H1 (cell line): ENCODE data around the gene ARHGAP15. TPM values are rescaled to one million over a fixed set of nuclear protein-coding genes. Genes with fewer than 3 reads are reported as not detected.

Experiments
- CTCF ChIA-PET: fragments of 300-600 bp; sonication (Branson Sonifier 250); formaldehyde crosslinking; loops from one replicate; lab custom pipeline; 2021; ENCODE audit not compliant: partially characterized antibody; lab: Charles Lee
- POLR2A ChIA-PET: fragments of 300-600 bp; sonication (Branson Sonifier 250); formaldehyde crosslinking; loops from one replicate; lab custom pipeline; 2021; ENCODE audit warnings: inconsistent platforms; ENCODE audit not compliant: partially characterized antibody; lab: Charles Lee
- DNase-seq, 2 experiments: peaks; one replicate each; pipeline versions ENCODE4 v3.0.0 to v3.0.0-alpha.2; 2010 to 2022; ENCODE audit warnings: low spot score in 2 of 2, low read depth in 1 of 2, mixed read lengths in 1 of 2
- FAIRE-seq: peaks from 2 replicates; lab custom pipeline; 2011; peaks lifted over from hg19 to GRCh38; lab: Jason Lieb, UNC
- H2AFZ ChIP-seq: 2 replicates; pipeline ENCODE4 v1.8.1; 2012; ENCODE audit warnings: low read length, inconsistent platforms
- H2AK5ac ChIP-seq: 2 replicates; pipeline ENCODE4 v1.6.1; 2013; ENCODE audit warnings: low read depth, low read length
- H2BK120ac ChIP-seq: replicated peaks from 2 replicates; pipeline ENCODE3; 2013; ENCODE audit warnings: low read depth, low read length, inconsistent platforms
- H2BK12ac ChIP-seq: 2 replicates; pipeline ENCODE4 v1.6.1; 2013; ENCODE audit warnings: low read depth, low read length
- H2BK15ac ChIP-seq: 2 replicates; pipeline ENCODE4 v1.6.1; 2013; ENCODE audit warnings: low read length
- H2BK20ac ChIP-seq: 2 replicates; pipeline ENCODE4 v1.6.1; 2013; ENCODE audit warnings: low read length
- H2BK5ac ChIP-seq: 2 replicates; pipeline ENCODE4 v1.6.1; 2013; ENCODE audit warnings: low read depth, low read length
- H3K14ac ChIP-seq: 2 replicates; pipeline ENCODE4 v1.6.1; 2013; ENCODE audit warnings: inconsistent platforms; ENCODE audit not compliant: insufficient read length
- H3K18ac ChIP-seq: 2 replicates; pipeline ENCODE4 v1.6.1; 2013; ENCODE audit warnings: low read length; ENCODE audit errors: extremely low read depth
- H3K23ac ChIP-seq: 2 replicates; pipeline ENCODE4 v1.6.1; 2013; ENCODE audit warnings: inconsistent platforms; ENCODE audit not compliant: insufficient read length
- H3K23me2 ChIP-seq: 2 replicates; pipeline ENCODE4 v1.6.1; 2013; ENCODE audit warnings: low read depth, low read length
- H3K27ac ChIP-seq: 2 replicates; pipeline ENCODE4 v1.6.1; 2011; ENCODE audit warnings: low read depth, low read length, inconsistent platforms
- H3K27me3 ChIP-seq, 4 experiments: replicated peaks in 1 of 4; 1 replicate in 1 of 4; 2 replicates in 3 of 4; pipeline versions ENCODE4 v1.6.1 to v1.8.1; 2011 to 2013; ENCODE audit warnings: low read length in 3 of 4, mild to moderate bottlenecking in 3 of 4, inconsistent platforms in 2 of 4, mixed read lengths in 2 of 4, moderate library complexity in 1 of 4; ENCODE audit not compliant: control insufficient read depth in 3 of 4, insufficient read depth in 3 of 4; ENCODE audit errors: extremely low read depth in 1 of 4
- H3K36me3 ChIP-seq, 4 experiments: 2 replicates each; pipeline versions ENCODE4 v1.6.1 to v1.8.1; 2011 to 2013; ENCODE audit warnings: mild to moderate bottlenecking in 4 of 4, low read length in 3 of 4, moderate library complexity in 2 of 4, control low read depth in 1 of 4, inconsistent platforms in 1 of 4; ENCODE audit not compliant: insufficient read depth in 4 of 4, control insufficient read depth in 2 of 4
- H3K4ac ChIP-seq: replicated peaks from 2 replicates; pipeline ENCODE3; 2013; ENCODE audit warnings: low read length, low read depth, mixed read lengths, inconsistent platforms; ENCODE audit not compliant: insufficient read length
- H3K4me1 ChIP-seq, 4 experiments: replicated peaks in 1 of 4; 1 replicate in 1 of 4; 2 replicates in 3 of 4; pipeline versions ENCODE4 v1.6.1 to v1.8.1; 2011 to 2013; ENCODE audit warnings: low read length in 3 of 4, inconsistent platforms in 2 of 4, mixed read lengths in 1 of 4; ENCODE audit not compliant: insufficient read depth in 4 of 4, control insufficient read depth in 3 of 4
- H3K4me2 ChIP-seq, 2 experiments: 2 replicates each; pipeline versions ENCODE4 v1.6.1 to v1.8.1; 2011 to 2013; ENCODE audit warnings: low read depth in 2 of 2, low read length in 2 of 2, control low read depth in 1 of 2, inconsistent platforms in 1 of 2, mild to moderate bottlenecking in 1 of 2; ENCODE audit not compliant: insufficient read depth in 1 of 2
- H3K4me3 ChIP-seq, 4 experiments: fragments of 200-600, 300-600 bp in 1 of 4; sonication (generic), shearing (Covaris generic), sonication (Bioruptor Twin) in 1 of 4; 2 replicates each; pipeline versions ENCODE4 v1.5.1 to v1.8.1; 2011 to 2016; ENCODE audit warnings: low read length in 4 of 4, low read depth in 3 of 4, control low read depth in 2 of 4, inconsistent platforms in 2 of 4, mild to moderate bottlenecking in 2 of 4, mixed read lengths in 1 of 4, moderate library complexity in 1 of 4; ENCODE audit not compliant: insufficient read depth in 2 of 4; ENCODE audit errors: extremely low read depth in 1 of 4
- H3K56ac ChIP-seq: replicated peaks from 2 replicates; pipeline ENCODE3; 2013; ENCODE audit warnings: low read depth, mild to moderate bottlenecking, mixed read lengths, low read length, inconsistent platforms; ENCODE audit not compliant: insufficient read length
- H3K79me1 ChIP-seq: 2 replicates; pipeline ENCODE4 v1.6.1; 2013; ENCODE audit warnings: low read depth, low read length, control low read depth
- H3K79me2 ChIP-seq, 2 experiments: 2 replicates each; pipeline versions ENCODE4 v1.6.1 to v1.8.1; 2012 to 2013; ENCODE audit warnings: low read length in 2 of 2, mild to moderate bottlenecking in 2 of 2, inconsistent platforms in 1 of 2; ENCODE audit not compliant: insufficient read depth in 2 of 2, control insufficient read depth in 1 of 2
- H3K9ac ChIP-seq, 4 experiments: replicated peaks in 1 of 4; 1 replicate in 1 of 4; 2 replicates in 3 of 4; pipeline versions ENCODE4 v1.6.1 to v1.8.1; 2011 to 2013; ENCODE audit warnings: low read depth in 3 of 4, low read length in 3 of 4, control low read depth in 2 of 4, mild to moderate bottlenecking in 2 of 4, moderate library complexity in 2 of 4, inconsistent platforms in 1 of 4; ENCODE audit errors: extremely low read depth in 1 of 4
- H3K9me3 ChIP-seq, 2 experiments: 2 replicates each; pipeline versions ENCODE4 v1.6.1 to v1.8.1; 2012 to 2013; ENCODE audit warnings: mild to moderate bottlenecking in 2 of 2, moderate library complexity in 2 of 2, control low read depth in 1 of 2, inconsistent platforms in 1 of 2, low read depth in 1 of 2, low read length in 1 of 2, mixed read lengths in 1 of 2; ENCODE audit not compliant: insufficient read depth in 2 of 2
- H4K20me1 ChIP-seq, 2 experiments: replicated peaks in 1 of 2; 2 replicates each; pipeline versions ENCODE3 to v1.8.1; 2011 to 2013; ENCODE audit warnings: inconsistent platforms in 2 of 2, low read length in 2 of 2, mild to moderate bottlenecking in 1 of 2; ENCODE audit not compliant: insufficient read depth in 2 of 2, control insufficient read depth in 1 of 2
- H4K5ac ChIP-seq: 2 replicates; pipeline ENCODE4 v1.6.1; 2013; ENCODE audit warnings: low read length, low read depth, mixed read lengths, inconsistent platforms; ENCODE audit not compliant: insufficient read length
- H4K8ac ChIP-seq: 2 replicates; pipeline ENCODE4 v1.8.0; 2013; ENCODE audit warnings: mild to moderate bottlenecking, moderate library complexity, low read length, inconsistent platforms; ENCODE audit not compliant: insufficient read depth; ENCODE audit errors: extremely low read depth
- H4K91ac ChIP-seq: replicated peaks from 2 replicates; pipeline ENCODE3; 2013; ENCODE audit warnings: low read length, mixed read lengths, inconsistent platforms; ENCODE audit not compliant: insufficient read length
- CBX5 ChIP-seq: fragments of 300-800, 300-1000 bp; sonication (generic); IDR thresholded peaks from 2 replicates; pipeline ENCODE4 v1.7.1; 2016; ENCODE audit warnings: antibody characterized with exemption, low read length, low read depth
- EGR1 ChIP-seq: IDR thresholded peaks from 2 replicates; pipeline ENCODE4 v1.6.1; 2011; ENCODE audit warnings: low read depth, low read length, borderline replicate concordance
- POLR2A ChIP-seq, 2 experiments: IDR thresholded peaks; 1 replicate in 1 of 2; 2 replicates in 1 of 2; pipeline ENCODE4 v1.6.1; 2011; ENCODE audit warnings: low read depth in 2 of 2, low read length in 2 of 2, mild to moderate bottlenecking in 2 of 2; ENCODE audit errors: control extremely low read depth in 1 of 2
- TEAD4 ChIP-seq: IDR thresholded peaks from 2 replicates; pipeline ENCODE4 v1.6.1; 2012; ENCODE audit warnings: low read depth, low read length, inconsistent platforms, mixed read lengths
- USF2 ChIP-seq: IDR thresholded peaks from 2 replicates; pipeline ENCODE4 v1.6.1; 2011; ENCODE audit warnings: low read length, improper control_type of control experiment
- WGBS, 2 experiments: shearing (Covaris generic) in 1 of 2; methylation state at CpG; one replicate each; pipeline versions ENCODE4 v1.1.6 to v1.1.7; 2013 to 2015; ENCODE audit warnings: low lambda C conversion rate in 2 of 2, mixed read lengths in 2 of 2, inconsistent platforms in 1 of 2, low coverage in 1 of 2, missing lambda C conversion rate in 1 of 2; ENCODE audit not compliant: insufficient replicate concordance in 2 of 2, insufficient coverage in 1 of 2, insufficient read length in 1 of 2; ENCODE audit errors: extremely low coverage in 1 of 2, missing lambda C conversion rate in 1 of 2; 5-methylcytosine and 5-hydroxymethylcytosine counted together
- polyA plus RNA-seq, 7 experiments: library from polyadenylated mRNA; depleted of rRNA in 3 of 7; stranded (reverse) in 5 of 7; unstranded in 2 of 7; fragments of >200 nt in 5 of 7; fragments of 200-250 nt in 2 of 7; gene quantifications; 1 replicate in 5 of 7; 2 replicates in 1 of 7; 4 replicates in 1 of 7; pipeline versions ENCODE4 v1.2.1 to v1.2.3, GENCODE V29; 2011 to 2013; ENCODE audit warnings: missing spikeins in 2 of 7, mixed read lengths in 2 of 7
- total RNA-seq: library from RNA; stranded (reverse); fragmentation: NEBNext Ultra II Directional; extraction: Animal tissue kit (Norgen Biotek cat#: 25700); gene quantifications from 2 replicates; pipeline ENCODE4 v1.2.1, GENCODE V29; 2021
- TF ChIP-seq, protein P1 (sequence below): IDR thresholded peaks from 2 replicates; pipeline ENCODE4 v1.6.1; 2012; ENCODE audit warnings: low read length, inconsistent platforms

ARHGAP15 gene
- total and polyA plus RNA-seq, 2 of the 8 experiments (the other 6 are each of a cell fraction or from before 2014, with no cell fraction given), result not detected

DNA sequence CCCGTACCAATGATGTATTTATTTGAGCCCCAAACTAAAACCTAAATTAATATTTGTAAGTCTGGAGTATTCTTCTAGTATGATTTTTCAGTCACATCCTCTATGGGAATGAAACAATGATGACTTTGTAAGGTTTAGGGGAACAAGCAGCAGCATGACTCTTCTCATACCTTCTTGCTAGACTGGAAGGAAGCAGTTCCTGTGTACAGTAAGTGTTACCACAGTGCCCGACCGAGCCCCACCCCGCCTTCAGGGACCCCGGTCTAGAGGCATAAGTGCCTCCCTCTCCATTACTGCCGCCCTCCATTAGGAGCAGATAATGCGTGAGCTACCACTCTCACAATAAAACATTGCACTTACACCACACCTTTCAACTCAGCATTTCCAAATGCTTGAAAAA lies 599.3 kb downstream of the ARHGAP15 start:
- Histone ChIP-seq H3K27me3 (no peaks in the 10 kb centered on the region), H2BK20ac (0 out of 2 replicates have a peak overlapping the region, but pooled peaks have one; percentile 19), H4K91ac (no peak overlapping the region), H2BK5ac (no peak overlapping the region), H3K4me3 (no peak overlapping the region), H2AK5ac (no peak overlapping the region), H3K4me1 (peaks cover 0 to 5% (median 1%) of the 10 kb centered on the region in 4 experiments; a peak in 2 of 7 replicates), H4K8ac (no peak overlapping the region), H3K9ac (no peak overlapping the region), H2AFZ (no peak overlapping the region), H3K14ac (no peak overlapping the region), H3K79me2 (no peaks in the 10 kb centered on the region), H4K5ac (no peak overlapping the region), H3K36me3 (no peaks in the 10 kb centered on the region), H2BK12ac (no peak overlapping the region), H3K56ac (no peak overlapping the region), H3K4ac (no peak overlapping the region), H3K18ac (no peak overlapping the region), H3K27ac (no peak overlapping the region), H3K4me2 (no peak overlapping the region), H4K20me1 (no peaks in the 10 kb centered on the region), H3K23ac (no peak overlapping the region), H2BK120ac (no peak overlapping the region), H3K23me2 (no peaks in the 10 kb centered on the region), H2BK15ac (peak overlapping the region; percentile 66; the same call in 1 of the 2 replicates), H3K79me1 (no peaks in the 10 kb centered on the region), H3K9me3 (no peaks in the 10 kb centered on the region)
- no peak for DNase-seq
- ChIA-PET POLR2A (no interaction called here), CTCF (interaction anchor here (0.6 to 1.3 kb wide), 5 partner anchors 11 to 774 kb away, joined by 3 read pairs; no protein-coding TSS in a partner anchor)
- WGBS, 2 experiments, result 93% methylated on average over 7 of the region's 7 CpGs; no CpG with 5 or more reads in 1 of the 2 experiments
- TF ChIP-seq POLR2A (IDR thresholded peaks at IDR 0.05; ENCODE audit: control extremely low read depth in 1 of 2, low read depth in 2 of 2, low read length in 2 of 2) (no peak), CBX5 (no peak), USF2 (no peak), TEAD4 (no peak), EGR1 (no peak)
- TF ChIP-seq, protein P1, sequence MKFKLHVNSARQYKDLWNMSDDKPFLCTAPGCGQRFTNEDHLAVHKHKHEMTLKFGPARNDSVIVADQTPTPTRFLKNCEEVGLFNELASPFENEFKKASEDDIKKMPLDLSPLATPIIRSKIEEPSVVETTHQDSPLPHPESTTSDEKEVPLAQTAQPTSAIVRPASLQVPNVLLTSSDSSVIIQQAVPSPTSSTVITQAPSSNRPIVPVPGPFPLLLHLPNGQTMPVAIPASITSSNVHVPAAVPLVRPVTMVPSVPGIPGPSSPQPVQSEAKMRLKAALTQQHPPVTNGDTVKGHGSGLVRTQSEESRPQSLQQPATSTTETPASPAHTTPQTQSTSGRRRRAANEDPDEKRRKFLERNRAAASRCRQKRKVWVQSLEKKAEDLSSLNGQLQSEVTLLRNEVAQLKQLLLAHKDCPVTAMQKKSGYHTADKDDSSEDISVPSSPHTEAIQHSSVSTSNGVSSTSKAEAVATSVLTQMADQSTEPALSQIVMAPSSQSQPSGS, result no peak
- FAIRE-seq, result no peak
